CD14-positive monocyte (primary cell): ENCODE data around the gene SMPD3. TPM values are rescaled to one million over a fixed set of nuclear protein-coding genes. Genes with fewer than 3 reads are reported as not detected.
A peak's percentile ranks its signal among the peaks of the same experiment; 100 is the strongest.

ENCODE experiments used
- DNase-seq, 3 donors: peaks; one replicate each; pipeline ENCODE4 v3.0.0-alpha.2; 2011 to 2022
- H2AFZ ChIP-seq: 2 replicates; pipeline ENCODE4 v1.6.0; 2012; ENCODE audit warnings: mild to moderate bottlenecking, low read depth, low read length, inconsistent platforms; ENCODE audit not compliant: insufficient read depth, poor library complexity, severe bottlenecking
- H3K27ac ChIP-seq, 2 donors: 1 replicate in 1 of 2; 2 replicates in 1 of 2; pipeline ENCODE4 v1.5.1; 2012 to 2013; ENCODE audit warnings: low read length in 2 of 2, control low read depth in 1 of 2, inconsistent platforms in 1 of 2, low read depth in 1 of 2, mild to moderate bottlenecking in 1 of 2
- H3K27me3 ChIP-seq, 2 donors: one replicate each; pipeline versions ENCODE4 v1.6.0 to v1.6.1; 2011 to 2013; ENCODE audit warnings: low read length in 2 of 2; ENCODE audit not compliant: control insufficient read depth in 2 of 2, insufficient read depth in 2 of 2
- H3K36me3 ChIP-seq, 2 donors: replicated peaks in 1 of 2; 1 replicate in 1 of 2; 2 replicates in 1 of 2; pipeline versions ENCODE4 v1.5.1 to v1.6.1; 2012 to 2013; ENCODE audit warnings: low read length in 2 of 2, control low read depth in 1 of 2, inconsistent platforms in 1 of 2, mild to moderate bottlenecking in 1 of 2; ENCODE audit not compliant: insufficient read depth in 2 of 2, control insufficient read depth in 1 of 2
- H3K4me1 ChIP-seq, 2 donors: 1 replicate in 1 of 2; 2 replicates in 1 of 2; pipeline versions ENCODE4 v1.5.1 to v1.6.1; 2012 to 2013; ENCODE audit warnings: low read length in 2 of 2, control low read depth in 1 of 2, inconsistent platforms in 1 of 2, mild to moderate bottlenecking in 1 of 2, moderate library complexity in 1 of 2; ENCODE audit not compliant: insufficient read depth in 2 of 2, control insufficient read depth in 1 of 2
- H3K4me2 ChIP-seq: replicated peaks from 2 replicates; pipeline ENCODE3; 2012; ENCODE audit warnings: low read length, moderate library complexity, mild to moderate bottlenecking; ENCODE audit not compliant: poor library complexity, severe bottlenecking; ENCODE audit errors: extremely low read depth
- H3K4me3 ChIP-seq, 3 experiments: fragments of 200-600 bp in 1 of 3; sonication (generic) in 1 of 3; replicated peaks in 1 of 3; 1 replicate in 2 of 3; 2 replicates in 1 of 3; pipeline ENCODE4 v1.5.1; 2011 to 2013; ENCODE audit warnings: low read length in 3 of 3, mild to moderate bottlenecking in 3 of 3, control low read depth in 2 of 3, low read depth in 2 of 3, inconsistent platforms in 1 of 3, moderate library complexity in 1 of 3
- H3K79me2 ChIP-seq: 2 replicates; pipeline ENCODE4 v1.6.0; 2012; ENCODE audit warnings: mild to moderate bottlenecking, control low read depth, inconsistent platforms, low read length, moderate library complexity; ENCODE audit not compliant: insufficient read depth
- H3K9ac ChIP-seq: 2 replicates; pipeline ENCODE4 v1.6.0; 2017; ENCODE audit warnings: low read length, mild to moderate bottlenecking; ENCODE audit not compliant: insufficient read depth, poor library complexity, severe bottlenecking
- H3K9me3 ChIP-seq, 2 donors: replicated peaks in 1 of 2; 1 replicate in 1 of 2; 2 replicates in 1 of 2; pipeline versions ENCODE4 v1.5.1 to v1.6.1; 2012 to 2013; ENCODE audit warnings: low read length in 2 of 2, control low read depth in 1 of 2; ENCODE audit not compliant: control insufficient read depth in 1 of 2, insufficient read depth in 1 of 2
- H4K20me1 ChIP-seq: 2 replicates; pipeline ENCODE4 v1.6.0; 2012; ENCODE audit warnings: mild to moderate bottlenecking, low read length, control low read depth, moderate library complexity; ENCODE audit not compliant: insufficient read depth
- H3K27ac Mint-ChIP-seq, 7 donors: one replicate each; pipeline ENCODE4 v1.8.0; 2020; ENCODE audit warnings: mild to moderate bottlenecking in 7 of 7, mixed read lengths in 7 of 7, moderate library complexity in 6 of 7, inconsistent platforms in 2 of 7
- H3K27me3 Mint-ChIP-seq, 3 donors: one replicate each; pipeline ENCODE4 v1.8.0; 2021 to 2022; ENCODE audit warnings: low read depth in 3 of 3, mild to moderate bottlenecking in 3 of 3, mixed read lengths in 3 of 3, moderate library complexity in 3 of 3, inconsistent platforms in 1 of 3
- H3K36me3 Mint-ChIP-seq, 2 donors: one replicate each; pipeline ENCODE4 v1.8.0; 2020; ENCODE audit warnings: mixed read lengths in 2 of 2, inconsistent platforms in 1 of 2, mild to moderate bottlenecking in 1 of 2
- H3K4me1 Mint-ChIP-seq: one replicate; pipeline ENCODE4 v1.8.0; 2020; ENCODE audit warnings: mild to moderate bottlenecking, mixed read lengths
- H3K4me3 Mint-ChIP-seq, 2 donors: one replicate each; pipeline ENCODE4 v1.8.0; 2020; ENCODE audit warnings: mild to moderate bottlenecking in 2 of 2, mixed read lengths in 2 of 2, moderate library complexity in 1 of 2
- H3K9me3 Mint-ChIP-seq, 7 donors: one replicate each; pipeline ENCODE4 v1.8.0; 2020 to 2022; ENCODE audit warnings: mixed read lengths in 7 of 7, mild to moderate bottlenecking in 6 of 7, moderate library complexity in 6 of 7, inconsistent platforms in 2 of 7
- CTCF ChIP-seq: fragments of 200-600 bp; IDR thresholded peaks from one replicate; pipeline ENCODE4 v1.8.0; 2022; ENCODE audit warnings: antibody characterized with exemption, mild to moderate bottlenecking
- WGBS: methylation state at CpG from one replicate; pipeline ENCODE4 v1.1.5; 2013; ENCODE audit warnings: missing lambda C conversion rate; ENCODE audit not compliant: insufficient coverage; 5-methylcytosine and 5-hydroxymethylcytosine counted together
- intact Hi-C, 2 donors: fragments of 100-400 bp; cut with micrococcal nuclease; formaldehyde crosslinking; loops; one replicate each; pipeline versions ENCODE4 v1.15.0 to v1.15.1; 2023
- polyA plus RNA-seq, 3 donors: library from polyadenylated mRNA; depleted of rRNA in 1 of 3; unstranded in 2 of 3; stranded (reverse) in 1 of 3; fragments of 300-500 nt in 2 of 3; fragments of >200 nt in 1 of 3; fragmentation: Illumina TruSeq in 2 of 3; gene quantifications; 1 replicate in 2 of 3; 2 replicates in 1 of 3; pipeline ENCODE4 v1.2.3, GENCODE V29; 2012 to 2021
- small RNA-seq: library from RNA; depleted of rRNA; stranded (forward); fragments of <200 nt; gene quantifications from one replicate; pipeline ENCODE3, GENCODE V24; 2012; ENCODE audit warnings: low read depth; ENCODE audit not compliant: insufficient read length

Gene SMPD3
- polyA plus RNA-seq, 3 donors: 0.40 to 1.1 (median 0.51) TPM

GRCh38 chr16:68309799-68310198 is 138.5 kb downstream of the SMPD3 start:
- H3K4me1 ChIP-seq: peaks cover 23 to 26% of the 10 kb centered on the region in 2 donors
- peaks cover 31 to 52% of the 10 kb centered on the region in 2 donors for H3K36me3 ChIP-seq
- peak overlapping the region; percentile 94 for H2AFZ ChIP-seq
- H3K9me3 ChIP-seq: no peaks in the 10 kb centered on the region
- no peaks in the 10 kb centered on the region for H3K27me3 ChIP-seq
- H3K27ac ChIP-seq: peak overlapping the region; percentile 93 to 94
- intact Hi-C loops: loop anchor here (5.0 kb wide), 2 partner anchors 47 to 62 kb away; partner anchors contain the start of genes PLA2G15 (in 2 of the 2) and SLC7A6 (in 2 of the 2)
- peak overlapping the region; percentile 85 for H3K9ac ChIP-seq
- 41% methylated on average over 6 of the region's 6 CpGs for WGBS
- peak overlapping the region; percentile 88 to 97 (median 95) for H3K4me3 ChIP-seq
- Mint-ChIP-seq H3K36me3 (peaks cover 31 to 54% of the 10 kb centered on the region in 2 donors), H3K9me3 (no peaks in the 10 kb centered on the region), H3K4me1 (peaks cover 19% of the 10 kb centered on the region), H3K27ac (peak overlapping the region; percentile 91 to 96 (median 95)), H3K27me3 (no peaks in the 10 kb centered on the region), H3K4me3 (peak overlapping the region; percentile 92 to 95)
- H3K79me2 ChIP-seq: peaks cover 83% of the 10 kb centered on the region
- no peak for DNase-seq
- TF ChIP-seq CTCF: no peak
- peaks cover 46% of the 10 kb centered on the region for H4K20me1 ChIP-seq
- peak overlapping the region; percentile 87 for H3K4me2 ChIP-seq

Small RNA genes within 50 kb of the gene (small RNA-seq; reads per million reads assigned to genes)
- gene RF00019 (not detected), gene RNU4-30P (2.8 reads per million, percentile 19 among the genes with 10 or more reads in this experiment)

Other genes with a start within 250 kb of the SMPD3 start
- not detected for gene ESRP2, start 212.4 kb downstream of the SMPD3 start, polyA plus RNA-seq
- gene PLA2G15, start 203.1 kb downstream of the SMPD3 start, polyA plus RNA-seq: 10 to 100 TPM; 27.8 to 34.8 (median 29.5) TPM
- 10 to 100 TPM in 1 of 3 donors, 1 to 10 TPM in 2; 4.3 to 47.7 (median 5.5) TPM for gene SLC7A6, start 184.0 kb downstream of the SMPD3 start, polyA plus RNA-seq
- 10 to 100 TPM in 1 of 3 donors, 1 to 10 TPM in 2; 9.3 to 10.5 (median 9.7) TPM for gene SLC7A6OS, start 137.6 kb downstream of the SMPD3 start, polyA plus RNA-seq
- gene PRMT7, start 137.5 kb downstream of the SMPD3 start, polyA plus RNA-seq: 10 to 100 TPM; 15.0 to 41.1 (median 15.2) TPM
- gene ZFP90, start 90.8 kb upstream of the SMPD3 start, polyA plus RNA-seq: 1 to 10 TPM; 4.2 to 7.9 (median 6.3) TPM
- gene CDH3, start 196.8 kb upstream of the SMPD3 start, polyA plus RNA-seq: not detected